Activated CD4-positive, alpha-beta memory T cell treated with anti-CD3 and anti-CD28 coated beads, Interleukin-2, amount 10 ng/mL, durations not matched to agents 7 days and 5 days (primary cell): ENCODE results near the gene FAM50B. TPM values are rescaled to one million over a fixed set of nuclear protein-coding genes. Genes with fewer than 3 reads are reported as not detected.

Source experiments
- CTCF ChIA-PET: fragments of 350-600 bp; sonication (Branson Sonifier 250); formaldehyde crosslinking; loops from one replicate; lab custom pipeline; 2021; ENCODE audit warnings: antibody characterized with exemption, inconsistent platforms; lab: Charles Lee
- POLR2A ChIA-PET: fragments of 350-600 bp; sonication (Branson Sonifier 250); formaldehyde crosslinking; loops from one replicate; lab custom pipeline; 2021; ENCODE audit warnings: antibody characterized with exemption; lab: Charles Lee
- DNase-seq: peaks from one replicate; pipeline ENCODE4 v3.0.0-alpha.2; 2020
- H3K27ac Mint-ChIP-seq: one replicate; pipeline ENCODE4 v1.8.0; 2021; ENCODE audit warnings: mild to moderate bottlenecking, mixed read lengths
- H3K27me3 Mint-ChIP-seq: one replicate; pipeline ENCODE4 v1.8.0; 2021; ENCODE audit warnings: mixed read lengths
- H3K36me3 Mint-ChIP-seq: one replicate; pipeline ENCODE4 v1.8.0; 2021; ENCODE audit warnings: low read depth, mixed read lengths
- H3K4me1 Mint-ChIP-seq: one replicate; pipeline ENCODE4 v1.8.0; 2021; ENCODE audit warnings: mixed read lengths
- H3K4me3 Mint-ChIP-seq: one replicate; pipeline ENCODE4 v1.8.0; 2021; ENCODE audit warnings: mild to moderate bottlenecking, mixed read lengths
- H3K9me3 Mint-ChIP-seq: one replicate; pipeline ENCODE4 v1.8.0; 2021; ENCODE audit warnings: mixed read lengths
- total RNA-seq, 2 experiments: library from RNA; stranded (reverse); gene quantifications; one replicate each; pipeline ENCODE4 v1.2.3, GENCODE V29; 2021

FAM50B gene
- total RNA-seq, 2 experiments from 2014 or later = 14.4 to 14.7 TPM

DNA sequence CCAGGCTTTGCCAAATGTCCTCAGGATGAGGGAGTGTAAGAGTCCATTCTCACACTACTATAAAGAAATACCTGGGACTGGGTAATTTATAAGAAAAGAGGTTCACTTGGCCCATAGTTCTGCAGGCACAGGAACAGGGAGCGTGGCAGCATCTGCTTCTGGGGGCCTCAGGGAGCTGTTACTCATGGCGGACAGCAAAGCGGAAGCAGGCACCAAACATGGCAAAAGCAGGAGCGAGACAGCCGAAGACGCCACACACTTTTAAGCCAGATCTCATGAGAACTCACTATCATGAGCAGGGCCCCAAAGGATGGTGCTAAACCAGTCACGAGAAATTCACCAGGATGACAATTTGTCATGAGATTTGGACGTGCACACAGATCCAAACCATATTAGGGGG is 22.8 kb downstream of the FAM50B start:
- no peaks in the 10 kb centered on the region for H3K9me3 Mint-ChIP-seq
- H3K4me3 Mint-ChIP-seq = no peak overlapping the region
- peaks cover 2% of the 10 kb centered on the region for H3K36me3 Mint-ChIP-seq
- DNase-seq = no peak
- peaks cover 2% of the 10 kb centered on the region for H3K27me3 Mint-ChIP-seq
- POLR2A ChIA-PET = interaction anchor here (1.7 kb wide), 1 partner anchor 23 kb away, joined by 5 read pairs; the partner anchor contains the start of gene FAM50B
- no peak overlapping the region for H3K27ac Mint-ChIP-seq
- CTCF ChIA-PET = interaction anchor here (1.5 kb wide), 1 partner anchor 22 kb away, joined by 4 read pairs; the partner anchor contains the start of gene FAM50B
- peaks cover 34% of the 10 kb centered on the region for H3K4me1 Mint-ChIP-seq

DNA sequence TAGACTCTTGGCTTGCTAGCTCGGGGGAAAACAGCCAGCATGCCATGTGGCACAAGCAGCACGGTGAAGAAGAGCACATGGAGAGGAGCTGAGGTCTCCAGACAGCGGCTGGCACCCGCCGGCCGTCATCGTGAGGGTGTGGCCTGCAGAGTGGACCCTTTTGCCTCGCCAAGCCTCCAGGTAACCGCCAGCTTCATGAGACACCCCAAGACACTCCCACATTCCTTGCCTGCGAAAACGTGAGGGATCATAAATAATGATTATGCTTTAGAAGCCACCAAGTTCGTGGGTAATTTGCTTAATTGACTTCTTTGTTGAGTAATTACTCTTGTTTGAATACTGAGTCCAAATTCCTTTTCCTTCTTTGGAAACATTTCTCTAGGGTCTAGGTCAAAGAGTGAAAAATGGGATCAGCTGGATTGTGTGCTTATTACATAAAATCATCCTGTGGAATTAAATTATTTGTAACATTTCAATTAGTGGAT is 23.2 kb downstream of the FAM50B start:
- peaks cover 2% of the 10 kb centered on the region for H3K27me3 Mint-ChIP-seq
- H3K4me1 Mint-ChIP-seq = peaks cover 32% of the 10 kb centered on the region
- H3K4me3 Mint-ChIP-seq = no peak overlapping the region
- peaks cover 2% of the 10 kb centered on the region for H3K36me3 Mint-ChIP-seq
- CTCF ChIA-PET = interaction anchor here (1.5 kb wide), 1 partner anchor 23 kb away, joined by 4 read pairs; the partner anchor contains the start of gene FAM50B
- no peaks in the 10 kb centered on the region for H3K9me3 Mint-ChIP-seq
- no peak for DNase-seq
- POLR2A ChIA-PET = interaction anchor here (1.7 kb wide), 1 partner anchor 24 kb away, joined by 5 read pairs; the partner anchor contains the start of gene FAM50B
- no peak overlapping the region for H3K27ac Mint-ChIP-seq

DNA sequence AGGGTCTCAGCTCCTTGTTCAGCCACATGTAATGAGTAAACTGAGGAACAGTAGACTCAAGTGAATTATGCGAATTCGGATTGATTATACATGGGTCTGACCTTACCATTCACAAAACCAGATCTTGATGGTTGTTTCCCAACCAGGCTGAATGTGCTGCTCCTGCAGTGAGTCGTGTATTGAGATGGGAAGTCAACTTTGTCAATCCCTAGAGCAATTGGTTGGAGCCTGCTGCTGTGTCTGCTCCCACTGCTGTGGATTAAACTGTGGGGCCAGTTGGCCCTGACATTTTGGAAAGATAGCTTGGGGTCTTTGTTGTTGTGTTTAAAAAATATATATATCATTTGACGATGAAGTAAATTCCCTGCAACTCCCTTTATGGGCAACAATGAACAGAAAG is 23.9 kb downstream of the FAM50B start:
- POLR2A ChIA-PET = no interaction called here
- no peak overlapping the region for H3K27ac Mint-ChIP-seq
- DNase-seq = no peak
- CTCF ChIA-PET = interaction anchor here (0.6 to 1.5 kb wide), 3 partner anchors 23 to 1492 kb away, joined by 3 to 4 read pairs (median 3); partner anchors contain the start of gene FAM50B
- no peaks in the 10 kb centered on the region for H3K9me3 Mint-ChIP-seq
- peaks cover 2% of the 10 kb centered on the region for H3K27me3 Mint-ChIP-seq
- peaks cover 26% of the 10 kb centered on the region for H3K4me1 Mint-ChIP-seq
- peaks cover 2% of the 10 kb centered on the region for H3K36me3 Mint-ChIP-seq
- no peak overlapping the region for H3K4me3 Mint-ChIP-seq

DNA sequence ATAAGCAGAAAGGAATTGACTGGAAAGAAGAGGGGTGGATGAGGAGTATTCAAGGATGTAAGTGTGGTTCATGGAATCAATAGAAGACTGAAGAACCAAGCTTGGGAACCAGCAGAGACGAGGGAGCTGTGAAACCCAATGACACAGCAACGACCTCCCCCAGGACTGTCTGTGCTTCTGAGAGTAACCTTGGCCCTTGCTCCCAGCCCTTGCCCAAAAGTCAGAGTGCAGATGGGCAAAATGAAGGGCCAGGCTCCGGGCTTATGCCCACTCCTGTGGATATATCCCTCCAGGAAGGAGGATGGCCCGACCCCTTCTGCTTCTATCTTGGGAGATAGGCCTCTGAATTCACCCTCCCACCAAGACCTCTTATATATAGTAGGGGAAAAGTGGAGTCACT is 24.9 kb downstream of the FAM50B start:
- Mint-ChIP-seq H3K4me3 (no peak overlapping the region), H3K27me3 (peaks cover 2% of the 10 kb centered on the region), H3K9me3 (no peaks in the 10 kb centered on the region), H3K36me3 (no peaks in the 10 kb centered on the region), H3K4me1 (peaks cover 16% of the 10 kb centered on the region), H3K27ac (no peak overlapping the region)
- ChIA-PET POLR2A (no interaction called here), CTCF (interaction anchor here (0.8 kb wide), 1 partner anchor 59 kb away, joined by 3 read pairs; no protein-coding TSS in a partner anchor)
- no peak for DNase-seq

DNA sequence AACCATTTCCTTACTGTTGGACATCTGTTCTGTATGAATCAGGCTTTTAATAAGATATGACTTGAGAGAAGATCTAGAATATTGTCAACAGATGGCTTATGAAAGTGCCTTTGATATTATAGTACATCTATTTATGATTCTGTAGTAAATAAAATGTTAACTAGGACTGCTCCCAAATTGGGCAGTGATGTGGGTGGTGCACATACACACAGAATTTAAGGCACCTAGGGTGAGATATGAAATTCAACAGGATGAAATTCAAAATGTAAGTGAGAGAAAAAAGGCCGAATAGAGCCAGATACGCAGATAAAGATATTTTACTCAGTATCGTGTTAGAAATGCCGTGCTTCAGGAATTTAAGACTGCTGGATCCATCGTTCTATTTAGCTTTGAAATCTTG is 26.3 kb downstream of the FAM50B start:
- H3K27me3 Mint-ChIP-seq = peaks cover 2% of the 10 kb centered on the region
- ChIA-PET CTCF (no interaction called here), POLR2A (no interaction called here)
- H3K4me1 Mint-ChIP-seq = peaks cover 1% of the 10 kb centered on the region
- no peak overlapping the region for H3K4me3 Mint-ChIP-seq
- DNase-seq = no peak
- no peak overlapping the region for H3K27ac Mint-ChIP-seq
- no peaks in the 10 kb centered on the region for H3K36me3 Mint-ChIP-seq
- no peaks in the 10 kb centered on the region for H3K9me3 Mint-ChIP-seq

DNA sequence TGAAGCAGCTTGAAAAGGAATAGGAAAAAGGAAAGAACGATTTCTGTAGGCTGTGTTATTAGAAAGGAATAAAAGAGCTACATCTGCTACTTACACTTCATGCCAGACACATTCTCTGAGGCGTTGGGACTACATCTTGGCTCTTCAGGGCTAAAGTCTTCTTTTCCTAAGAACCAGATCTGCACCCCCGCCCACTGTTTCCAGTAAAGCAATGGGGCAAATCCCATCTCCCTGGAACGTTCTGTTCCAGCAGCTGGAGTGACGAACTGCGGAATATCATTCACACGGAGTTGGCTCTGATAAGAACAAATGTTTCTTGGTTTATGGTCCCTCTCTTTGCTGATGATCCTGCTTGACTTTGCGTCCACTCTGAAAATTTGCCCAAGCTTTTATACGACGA is 26.9 kb downstream of the FAM50B start:
- DNase-seq = no peak
- Mint-ChIP-seq H3K4me3 (no peak overlapping the region), H3K36me3 (no peaks in the 10 kb centered on the region), H3K27ac (no peak overlapping the region), H3K27me3 (peaks cover 2% of the 10 kb centered on the region), H3K4me1 (no peaks in the 10 kb centered on the region), H3K9me3 (no peaks in the 10 kb centered on the region)
- POLR2A ChIA-PET = no interaction called here
- CTCF ChIA-PET = no interaction called here

DNA sequence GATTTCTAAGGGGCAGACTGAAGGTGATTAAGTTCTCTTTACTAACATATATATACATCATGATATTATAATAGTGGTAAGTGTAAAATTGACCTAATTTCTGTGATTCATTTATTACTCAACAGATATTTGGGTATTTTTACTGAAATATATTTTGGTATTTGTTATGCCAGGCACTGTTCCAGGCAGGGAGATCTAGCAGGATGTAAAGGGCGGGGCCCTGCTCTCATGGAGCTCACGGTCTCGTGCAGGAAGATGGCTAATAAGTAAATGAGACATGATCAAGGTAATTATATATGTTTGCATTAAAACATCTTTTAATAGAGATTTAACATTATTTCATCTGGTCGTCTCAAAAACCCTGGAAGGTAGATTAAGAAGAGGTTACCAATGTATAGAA is 27.7 kb downstream of the FAM50B start:
- Mint-ChIP-seq H3K36me3 (no peaks in the 10 kb centered on the region), H3K4me1 (no peaks in the 10 kb centered on the region), H3K9me3 (no peaks in the 10 kb centered on the region), H3K27ac (no peak overlapping the region), H3K4me3 (no peak overlapping the region), H3K27me3 (peaks cover 2% of the 10 kb centered on the region)
- ChIA-PET CTCF (interaction anchor here (1.4 kb wide), 1 partner anchor 17 kb away, joined by 3 read pairs; no protein-coding TSS in a partner anchor), POLR2A (no interaction called here)
- no peak for DNase-seq

DNA sequence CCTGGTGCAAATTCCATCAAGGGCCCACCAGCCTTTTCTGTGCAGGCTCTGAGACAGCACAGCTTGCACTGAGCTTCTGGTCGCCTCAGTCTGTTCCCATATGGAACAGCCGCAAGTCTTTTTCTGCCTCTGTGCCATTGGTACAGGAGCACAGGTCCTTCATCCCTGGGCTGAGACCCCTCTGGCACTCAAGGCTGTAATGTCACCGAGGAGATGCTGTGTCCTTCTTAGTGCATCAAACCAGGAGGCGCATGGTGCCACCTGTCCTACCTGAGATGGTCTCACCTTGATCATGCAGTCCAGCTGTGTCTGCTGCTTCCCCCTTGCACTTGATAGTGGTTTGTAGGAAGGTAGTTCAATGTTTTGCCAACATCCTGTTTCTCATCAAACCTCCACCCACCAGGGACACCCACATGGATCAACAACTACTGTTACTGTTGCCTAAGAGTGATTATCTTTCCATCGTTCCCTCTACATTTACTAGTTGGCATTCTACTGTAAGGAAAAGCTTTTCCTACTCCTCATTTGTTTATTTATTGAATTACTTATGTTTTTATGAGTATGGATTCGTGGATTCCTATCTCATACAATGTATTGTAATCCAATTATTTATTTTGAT is 29.0 kb downstream of the FAM50B start:
- Mint-ChIP-seq H3K4me1 (no peaks in the 10 kb centered on the region), H3K9me3 (no peaks in the 10 kb centered on the region), H3K27ac (no peak overlapping the region), H3K27me3 (peaks cover 2% of the 10 kb centered on the region), H3K36me3 (no peaks in the 10 kb centered on the region), H3K4me3 (no peak overlapping the region)
- CTCF ChIA-PET = interaction anchor here (1.4 kb wide), 1 partner anchor 16 kb away, joined by 3 read pairs; no protein-coding TSS in a partner anchor
- POLR2A ChIA-PET = no interaction called here
- no peak for DNase-seq

DNA sequence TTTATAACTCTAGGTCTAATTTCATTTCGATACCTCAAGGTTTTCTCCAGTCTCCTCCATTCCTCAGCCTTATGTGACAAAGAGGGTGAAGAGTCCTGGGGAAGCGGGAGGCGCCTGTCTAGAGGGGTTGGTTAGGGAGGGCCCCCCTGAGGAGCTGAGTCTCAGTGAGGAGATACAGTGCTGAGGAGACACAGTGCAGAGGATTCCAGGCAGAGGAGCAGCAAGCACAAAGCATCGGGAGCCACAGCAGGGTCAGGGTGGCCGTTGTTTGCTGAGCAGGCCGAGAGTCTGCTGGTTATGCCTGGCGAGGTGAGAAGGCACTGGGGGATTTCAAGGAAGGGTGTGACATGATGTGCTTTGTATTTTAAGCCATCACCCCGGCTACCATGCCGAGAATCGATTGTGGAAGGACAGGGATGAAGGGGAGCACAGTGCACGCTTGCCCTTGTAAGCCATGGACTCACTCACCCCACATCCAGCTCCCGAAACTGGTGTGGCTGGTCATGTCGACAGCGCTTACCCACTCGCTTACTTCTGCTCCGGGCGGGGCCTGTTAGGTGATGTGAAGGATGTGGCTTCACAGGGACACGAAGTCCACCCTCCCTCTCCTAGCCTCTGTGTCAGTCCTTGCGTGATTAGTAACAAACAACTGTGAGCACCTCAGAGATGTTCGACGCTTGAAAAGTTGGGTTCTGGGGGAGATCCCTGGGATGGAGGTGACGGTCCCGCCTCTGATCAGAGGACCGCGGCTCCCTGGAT is 30.2 kb downstream of the FAM50B start:
- no peak for DNase-seq
- Mint-ChIP-seq H3K27ac (no peak overlapping the region), H3K9me3 (no peaks in the 10 kb centered on the region), H3K4me1 (no peaks in the 10 kb centered on the region), H3K27me3 (peaks cover 2% of the 10 kb centered on the region), H3K4me3 (no peak overlapping the region), H3K36me3 (no peaks in the 10 kb centered on the region)
- POLR2A ChIA-PET = no interaction called here
- CTCF ChIA-PET = no interaction called here

DNA sequence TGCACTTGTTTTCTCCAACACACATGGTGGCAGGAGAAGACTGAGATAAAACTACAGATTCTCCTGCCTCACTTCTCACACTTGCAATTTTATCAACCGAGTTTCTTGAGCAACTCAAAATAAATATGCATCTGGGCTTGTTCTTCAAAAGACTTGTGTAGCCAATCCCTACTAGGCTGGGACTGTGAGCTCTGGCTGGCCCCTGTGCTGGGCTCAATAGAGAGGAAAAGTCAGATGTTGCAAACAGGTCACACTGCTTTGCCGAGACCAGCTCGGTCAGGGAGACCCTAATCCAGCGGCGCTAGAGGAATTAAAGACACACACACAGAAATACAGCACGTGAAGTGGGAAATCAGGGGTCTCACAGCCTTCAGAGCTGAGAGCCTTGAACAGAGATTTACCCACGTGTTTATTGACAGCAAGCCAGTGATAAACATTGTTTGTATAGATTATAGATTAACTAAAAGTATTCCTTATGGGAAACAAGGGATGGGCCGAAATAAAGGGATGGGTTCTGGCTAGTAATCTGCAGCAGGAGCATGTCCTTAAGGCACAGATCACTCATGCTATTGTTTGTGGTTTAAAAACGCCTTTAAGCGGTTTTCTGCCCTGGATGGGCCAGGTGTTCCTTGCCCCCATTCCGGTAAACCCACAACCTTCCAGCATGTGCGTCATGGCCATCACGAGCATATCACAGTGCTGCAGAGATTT is 32.7 kb downstream of the FAM50B start:
- Mint-ChIP-seq H3K27me3 (no peaks in the 10 kb centered on the region), H3K27ac (no peak overlapping the region), H3K4me1 (no peaks in the 10 kb centered on the region), H3K36me3 (no peaks in the 10 kb centered on the region), H3K4me3 (no peak overlapping the region), H3K9me3 (no peaks in the 10 kb centered on the region)
- no peak for DNase-seq
- POLR2A ChIA-PET = no interaction called here
- CTCF ChIA-PET = interaction anchor here (1.0 kb wide), 1 partner anchor 51 kb away, joined by 5 read pairs; no protein-coding TSS in a partner anchor

DNA sequence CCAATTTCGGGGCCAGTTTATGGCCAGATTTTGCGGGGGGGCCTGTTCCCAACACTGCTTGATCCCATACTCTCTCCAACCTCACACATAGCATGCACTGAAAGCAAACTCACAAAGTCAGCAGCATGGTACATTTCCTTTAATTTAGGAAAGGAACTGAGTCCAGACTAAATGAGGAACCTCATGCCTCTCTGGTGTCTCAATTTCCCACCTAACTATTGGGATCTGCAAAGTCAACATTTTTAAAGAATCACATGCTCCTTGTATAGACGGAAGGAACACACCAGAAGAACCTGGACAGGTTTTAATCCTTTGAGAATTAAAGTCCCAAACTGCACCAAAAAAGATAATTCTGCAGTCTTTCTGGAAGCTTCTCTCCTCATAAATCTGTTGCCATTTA is 33.3 kb downstream of the FAM50B start:
- Mint-ChIP-seq H3K36me3 (no peaks in the 10 kb centered on the region), H3K4me1 (no peaks in the 10 kb centered on the region), H3K9me3 (no peaks in the 10 kb centered on the region), H3K4me3 (no peak overlapping the region), H3K27ac (no peak overlapping the region), H3K27me3 (no peaks in the 10 kb centered on the region)
- CTCF ChIA-PET = no interaction called here
- no peak for DNase-seq
- POLR2A ChIA-PET = no interaction called here

DNA sequence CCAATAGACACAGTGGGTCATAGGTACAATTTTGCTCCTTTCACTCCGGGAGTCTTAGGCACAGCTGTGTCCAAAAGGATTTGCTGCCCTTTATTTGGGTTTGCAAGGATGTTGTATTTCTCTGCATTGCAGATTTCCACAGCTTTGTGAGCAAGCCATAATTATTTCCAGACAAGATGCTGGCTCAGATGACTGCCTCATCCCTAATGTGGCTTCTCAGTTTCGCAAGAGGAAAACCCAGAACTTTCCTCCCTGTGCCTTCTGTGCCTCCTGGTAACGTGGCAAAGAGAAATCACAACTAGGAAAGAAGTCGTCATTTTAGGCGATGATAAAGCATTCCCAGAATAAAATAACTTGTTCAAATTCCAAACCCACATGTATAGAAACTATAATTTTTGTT is 33.7 kb downstream of the FAM50B start:
- H3K36me3 Mint-ChIP-seq = no peaks in the 10 kb centered on the region
- no peak overlapping the region for H3K4me3 Mint-ChIP-seq
- no peak overlapping the region for H3K27ac Mint-ChIP-seq
- CTCF ChIA-PET = no interaction called here
- no peaks in the 10 kb centered on the region for H3K27me3 Mint-ChIP-seq
- POLR2A ChIA-PET = no interaction called here
- no peaks in the 10 kb centered on the region for H3K9me3 Mint-ChIP-seq
- no peak for DNase-seq
- no peaks in the 10 kb centered on the region for H3K4me1 Mint-ChIP-seq
